ENCODE measurements around the gene ZKSCAN4. TPM values are rescaled to one million over a fixed set of nuclear protein-coding genes. Genes with fewer than 3 reads are reported as not detected.

Gene ZKSCAN4
- 19.0 TPM for total RNA-seq (ENCODE audit: insufficient read depth, low replicate concordance)

DNA sequence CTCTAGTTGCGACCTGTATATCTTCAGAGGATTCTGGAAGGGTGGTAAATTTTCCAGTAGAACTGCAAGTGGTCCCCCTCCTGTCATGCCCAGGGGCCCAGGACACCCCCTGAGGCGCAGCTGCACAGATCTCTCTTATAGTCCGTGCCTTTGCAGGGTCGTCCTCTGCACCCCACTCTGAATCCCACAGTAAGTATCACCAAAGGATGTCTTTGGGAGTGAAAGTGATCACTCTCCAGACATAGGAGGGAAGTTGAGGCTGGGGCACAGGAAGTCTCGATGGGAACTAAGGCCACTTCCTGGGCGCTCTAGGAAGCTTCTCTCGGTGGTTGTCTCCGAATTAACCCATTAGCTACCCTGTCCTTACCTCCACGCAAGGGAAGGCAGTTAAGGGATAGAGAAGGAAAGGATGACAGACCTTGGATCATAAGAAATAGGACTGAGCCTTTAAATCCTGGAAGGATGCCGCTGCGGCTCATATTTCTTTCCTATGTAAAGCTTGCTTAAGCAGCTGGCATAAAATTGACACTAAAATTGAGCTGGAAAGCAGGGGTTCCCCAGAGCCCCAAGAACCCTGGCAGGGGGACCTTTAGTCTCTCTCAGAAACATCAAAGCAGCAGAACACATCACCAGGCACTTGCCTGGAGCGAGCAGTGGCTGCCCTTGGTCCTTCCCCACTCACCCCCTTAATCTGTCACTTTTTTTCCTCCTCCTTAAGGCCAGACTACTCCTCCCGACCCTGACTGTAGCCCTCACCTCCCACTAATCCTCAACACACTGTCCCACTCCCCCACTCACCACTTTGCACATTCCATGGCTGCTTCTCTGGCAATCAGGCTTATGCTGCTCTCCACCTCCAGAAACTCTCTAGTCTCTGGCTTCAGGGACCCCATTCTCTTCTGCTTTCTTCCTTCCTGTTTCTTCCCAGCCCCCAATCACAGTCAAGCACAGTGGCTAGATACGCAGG, at the start of gene ZKSCAN4:
Gene ZKSCAN4 (minus strand): TSS at position 261 of the 967 bp plus-strand sequence. CDS start 289 bp downstream, outside the sequence.
- peak; percentile 92 for DNase-seq (ENCODE audit: low spot score)

DNA sequence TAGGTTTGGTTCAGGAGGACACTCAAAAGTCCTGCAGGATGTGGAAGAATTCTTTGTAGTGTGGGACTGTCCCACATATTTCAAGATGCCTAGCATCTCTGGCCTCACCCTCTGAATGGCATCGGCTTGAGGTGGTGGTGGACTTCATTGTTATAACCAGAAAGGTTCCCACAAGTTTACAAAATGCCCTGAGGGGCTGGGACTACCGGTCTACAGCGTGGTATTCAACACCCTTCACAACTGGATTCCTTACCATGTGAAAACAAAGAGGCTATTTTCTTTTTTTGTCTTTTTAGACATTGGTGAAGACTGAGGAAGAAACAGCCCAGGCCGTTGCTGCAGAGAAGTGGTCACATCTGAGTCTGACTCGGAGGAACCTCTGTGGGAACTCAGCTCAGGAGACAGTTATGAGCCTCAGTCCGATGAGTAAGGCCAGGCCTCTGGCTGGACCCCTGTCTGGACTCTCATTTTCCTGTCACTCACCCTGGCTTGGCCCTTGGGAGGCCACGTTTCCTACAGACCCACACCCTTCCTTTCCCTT, 44.5 kb upstream of the ZKSCAN4 start:
- no peak for DNase-seq (ENCODE audit: low spot score)

DNA sequence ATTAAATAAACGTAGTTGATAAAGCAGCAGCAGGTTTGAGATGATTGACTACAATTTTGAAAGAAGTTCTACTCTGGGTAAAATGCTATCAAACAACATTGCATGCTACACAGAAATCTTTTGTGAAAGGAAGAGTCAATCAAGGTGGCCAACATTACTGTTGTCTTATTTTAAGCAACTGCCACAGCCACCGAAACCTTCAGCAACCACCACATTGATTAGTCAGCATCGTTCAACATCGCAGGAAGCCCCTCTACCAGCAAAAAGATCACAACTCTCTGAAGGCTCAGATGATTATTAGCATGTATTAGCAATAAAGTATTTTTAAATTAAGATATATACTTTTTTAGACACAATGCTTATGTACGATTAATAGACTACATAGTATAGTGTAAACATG, 43.3 kb upstream of the ZKSCAN4 start:
- DNase-seq (ENCODE audit: low spot score): no peak

DNA sequence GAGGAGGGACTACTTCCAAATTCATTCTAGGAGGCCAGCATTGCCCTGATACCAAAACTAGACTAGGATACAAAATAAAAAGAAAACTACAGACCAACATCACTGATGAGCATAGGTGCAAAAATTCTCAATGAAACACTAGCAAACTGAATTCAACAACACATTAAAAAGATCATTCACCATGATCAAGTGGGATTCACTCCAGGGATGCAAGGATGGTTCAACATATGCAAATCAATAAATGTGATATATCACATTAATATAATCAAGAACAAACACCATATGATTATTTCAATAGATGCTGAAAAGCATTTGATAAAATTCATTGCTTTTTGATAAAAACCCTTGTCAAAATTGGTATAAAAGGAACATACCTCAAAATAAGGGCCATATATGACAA, 39.5 kb upstream of the ZKSCAN4 start:
- no peak for DNase-seq (ENCODE audit: low spot score)

DNA sequence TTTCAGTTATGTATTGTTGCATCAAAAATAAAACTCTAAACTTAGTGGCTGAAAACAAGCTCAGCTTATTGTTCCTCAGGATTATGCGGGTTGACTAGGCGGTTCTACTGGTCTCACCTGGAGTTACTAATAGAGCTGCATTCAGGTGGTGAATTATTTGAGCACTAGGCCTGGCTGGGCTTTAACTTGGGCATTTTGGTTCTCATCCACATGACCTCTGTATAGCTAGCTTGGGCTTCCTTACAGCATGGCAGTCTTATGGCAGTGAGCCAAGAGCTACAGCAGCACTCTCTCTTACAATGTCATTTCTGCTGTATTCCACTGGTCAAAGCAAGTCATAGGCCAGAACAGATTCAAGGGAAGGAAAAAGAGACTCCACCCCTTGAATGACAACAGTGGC, 30.9 kb upstream of the ZKSCAN4 start:
- no peak for DNase-seq (ENCODE audit: low spot score)

DNA sequence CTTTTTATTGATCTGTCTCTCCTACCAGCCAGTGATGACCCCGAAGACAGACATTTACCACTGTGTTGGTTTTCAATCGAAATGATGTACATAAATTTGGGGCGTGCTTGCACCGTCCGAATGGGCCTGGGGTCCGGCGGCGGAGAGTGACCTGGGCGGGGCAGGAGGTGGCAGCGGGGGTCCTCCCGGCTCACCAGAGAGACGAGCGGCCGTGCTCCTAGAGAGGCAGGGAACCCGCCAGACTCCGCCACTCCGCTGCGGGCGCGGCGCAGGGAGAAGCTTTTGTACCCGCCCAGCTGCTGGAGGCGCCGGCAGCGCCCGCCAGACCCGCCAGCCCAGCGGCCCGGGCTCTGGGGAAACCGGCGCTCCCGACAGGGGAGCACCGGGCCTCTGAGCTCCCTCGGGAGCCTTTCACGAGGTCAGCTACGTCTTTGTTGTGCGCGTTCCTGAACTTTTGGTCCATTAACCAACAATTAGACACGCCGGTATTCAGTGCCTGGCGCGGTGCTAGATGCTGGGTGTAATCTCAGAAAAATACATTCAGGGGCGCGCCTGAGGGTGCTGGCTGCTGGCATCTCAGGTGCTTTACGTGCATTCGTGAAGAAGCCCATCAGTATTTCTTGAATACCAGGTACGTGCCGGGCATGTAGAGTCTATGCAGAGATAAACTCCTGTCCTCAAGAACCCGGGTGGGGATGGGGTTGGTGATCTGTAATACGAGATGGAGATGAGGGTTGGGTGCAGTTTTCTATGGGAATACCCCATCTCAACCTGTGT, 29.4 kb upstream of the ZKSCAN4 start, which contains the start of gene PGBD1:
Gene PGBD1 (plus strand): TSS at position 285 of the 777 bp plus-strand sequence. CDS start 2,242 bp downstream, outside the sequence.
- DNase-seq (ENCODE audit: low spot score): peak; percentile 72

DNA sequence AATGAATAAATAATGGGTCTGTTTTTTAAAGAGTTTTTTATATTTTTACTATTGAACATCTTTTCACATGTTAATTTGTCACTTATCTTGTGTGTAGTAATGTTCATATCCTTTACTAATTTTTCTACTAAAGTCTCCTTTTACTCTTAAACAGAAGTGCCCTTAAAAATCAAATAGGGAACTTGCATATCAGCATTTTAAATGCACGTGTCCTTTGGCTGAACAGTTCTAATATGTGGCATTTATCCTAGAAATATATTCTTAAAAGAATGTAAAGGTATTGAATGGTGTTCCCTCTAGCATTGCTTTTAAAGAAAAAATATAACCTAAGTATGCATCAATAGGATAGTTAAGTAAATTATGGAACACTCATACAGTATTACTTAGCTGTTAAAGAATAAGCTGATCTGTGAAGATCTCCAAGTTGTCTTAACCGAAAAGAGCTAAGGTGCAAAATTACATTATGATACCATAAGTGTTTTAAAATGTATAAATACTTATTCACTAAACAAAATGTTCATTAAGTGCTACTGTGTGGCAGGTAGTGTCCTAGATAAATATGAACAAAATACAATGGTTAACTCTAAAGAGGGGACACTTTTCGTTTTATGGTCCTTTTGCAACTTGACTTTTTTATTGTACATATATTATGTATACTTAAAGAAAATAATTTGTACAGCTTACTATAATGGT, 28.7 kb upstream of the ZKSCAN4 start:
- no peak for DNase-seq (ENCODE audit: low spot score)

DNA sequence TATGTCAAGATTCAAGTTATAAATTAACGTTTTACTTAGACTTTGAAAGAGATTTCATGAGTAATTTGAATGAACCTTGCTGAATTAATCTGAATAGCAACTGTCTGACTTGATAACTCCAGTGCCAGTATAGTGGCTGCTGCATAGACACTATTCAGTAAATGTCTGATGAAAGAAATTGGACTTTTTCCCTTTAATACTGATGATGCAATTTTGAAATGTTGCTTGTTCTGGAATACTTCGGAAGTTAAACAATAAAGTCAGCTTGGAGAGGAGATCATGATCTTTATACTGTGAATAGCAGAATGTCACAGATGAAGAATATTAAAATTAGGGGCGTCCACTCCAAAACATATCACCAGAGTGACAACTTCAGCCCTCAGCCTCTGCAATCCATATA, 25.7 kb upstream of the ZKSCAN4 start:
- DNase-seq (ENCODE audit: low spot score): no peak

DNA sequence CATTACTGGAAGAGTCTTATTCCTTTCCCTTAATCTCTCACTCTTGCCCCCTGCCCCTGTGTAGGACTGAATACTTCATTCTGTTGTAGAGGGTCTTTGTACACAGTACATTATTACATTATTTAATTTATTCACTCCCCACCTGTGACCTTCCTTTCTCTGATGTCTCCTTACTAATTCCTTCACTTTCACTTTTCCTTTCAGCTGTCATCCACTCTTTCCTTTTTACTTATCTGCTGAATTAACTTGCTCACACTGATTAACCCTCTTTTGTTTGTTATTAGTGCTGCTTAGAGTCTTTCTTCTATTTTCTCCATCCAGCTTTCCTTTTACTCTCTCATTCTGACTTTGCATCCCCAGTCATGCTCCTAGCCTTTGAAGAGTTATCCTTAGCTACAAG, 22.8 kb upstream of the ZKSCAN4 start:
- DNase-seq (ENCODE audit: low spot score): no peak

DNA sequence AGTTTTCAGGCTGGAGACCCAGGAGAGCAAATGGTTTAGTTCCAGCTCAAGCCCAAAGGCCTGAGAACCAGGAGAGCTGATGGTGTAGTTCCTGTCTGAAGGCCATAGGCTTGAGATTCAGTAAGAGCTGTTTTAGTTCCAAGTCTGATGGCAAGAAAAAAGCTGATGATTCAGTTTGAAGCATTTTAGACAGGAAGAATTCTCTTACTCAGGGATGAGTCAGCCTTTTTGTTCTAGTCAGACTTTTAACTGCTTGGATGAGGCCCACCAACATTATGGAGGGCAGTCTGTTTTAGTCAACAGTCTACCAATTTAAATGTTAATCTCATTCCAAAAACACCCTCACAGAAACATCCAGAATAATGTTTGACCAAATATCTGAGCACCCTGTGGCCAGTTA, 17.4 kb upstream of the ZKSCAN4 start:
- DNase-seq (ENCODE audit: low spot score): no peak

DNA sequence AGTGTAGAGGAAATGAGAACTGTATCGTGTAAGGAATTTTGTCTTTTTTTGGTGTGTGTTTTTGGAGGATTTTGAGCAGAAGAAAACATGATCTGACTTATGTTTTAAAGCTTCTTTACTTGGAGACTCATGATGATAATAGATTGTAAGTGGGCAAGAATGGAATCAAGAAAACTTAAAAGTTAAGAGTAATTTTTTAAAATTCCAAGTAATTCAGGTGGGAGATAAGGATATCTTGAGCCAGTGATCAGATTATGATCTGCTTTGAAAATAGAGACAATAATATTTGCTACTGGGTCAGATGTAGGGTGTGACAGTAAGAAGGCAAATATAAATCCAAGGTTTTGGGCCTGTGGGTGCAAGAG, 15.6 kb upstream of the ZKSCAN4 start:
- no peak for DNase-seq (ENCODE audit: low spot score)

DNA sequence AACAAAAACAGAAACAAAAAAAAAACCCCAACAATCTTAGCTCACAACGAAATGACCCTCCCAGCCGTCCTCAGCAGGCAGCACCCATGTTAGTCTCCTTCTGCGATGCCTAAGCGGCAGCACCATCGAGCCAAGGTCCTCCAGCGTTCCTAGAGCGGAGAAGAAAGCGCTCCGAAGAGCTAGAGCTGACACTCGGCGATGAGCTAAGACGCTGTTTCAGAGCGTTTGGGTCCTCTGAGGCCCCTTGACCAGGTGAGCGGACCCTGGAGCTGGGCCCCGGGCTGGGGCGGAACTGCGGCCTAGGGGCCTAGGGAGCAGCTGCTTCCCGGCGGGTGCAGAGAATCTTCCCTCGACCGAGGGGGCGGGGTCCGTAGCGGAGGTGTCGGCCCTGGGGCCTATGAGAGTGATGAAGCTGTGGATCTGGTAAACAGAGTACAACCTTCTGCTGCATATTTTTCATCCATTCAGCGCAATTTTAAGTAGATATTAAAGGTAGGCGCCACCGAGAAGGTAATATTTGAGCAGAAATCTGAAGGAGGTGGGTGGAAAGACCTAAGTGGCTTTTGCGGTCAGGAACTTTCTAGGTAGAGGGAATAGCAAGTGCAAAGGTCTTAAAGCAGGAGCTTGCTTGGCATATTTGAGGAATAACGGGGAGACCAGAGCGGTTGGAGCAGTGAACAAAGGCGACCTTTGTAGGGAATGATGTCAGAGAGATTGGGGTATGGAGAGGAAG, 15.1 kb upstream of the ZKSCAN4 start, which contains the start of gene ZSCAN26:
Gene ZSCAN26 (plus strand): TSS at position 182 of the 733 bp plus-strand sequence. CDS start 4,777 bp downstream, outside the sequence.
- DNase-seq (ENCODE audit: low spot score): peak; percentile 95

DNA sequence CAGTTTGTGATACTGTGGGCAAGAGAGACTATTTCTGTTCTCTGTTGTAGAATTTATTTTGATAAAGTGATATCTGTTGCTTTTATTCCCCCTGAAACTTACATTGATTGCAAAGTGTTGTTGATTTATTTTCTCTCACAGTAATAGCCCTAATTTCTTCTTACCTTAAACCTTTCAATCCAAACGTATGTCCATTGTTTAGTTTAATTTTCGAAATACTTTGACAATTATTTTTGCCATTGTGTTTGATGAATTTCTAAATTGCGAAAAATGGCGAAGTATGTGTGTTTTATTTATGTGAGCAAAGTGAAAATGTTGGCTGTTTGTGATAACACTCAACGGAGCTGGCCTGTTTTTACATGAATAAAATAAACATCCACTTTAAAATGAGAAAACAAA, 14.5 kb upstream of the ZKSCAN4 start:
- DNase-seq (ENCODE audit: low spot score): no peak

DNA sequence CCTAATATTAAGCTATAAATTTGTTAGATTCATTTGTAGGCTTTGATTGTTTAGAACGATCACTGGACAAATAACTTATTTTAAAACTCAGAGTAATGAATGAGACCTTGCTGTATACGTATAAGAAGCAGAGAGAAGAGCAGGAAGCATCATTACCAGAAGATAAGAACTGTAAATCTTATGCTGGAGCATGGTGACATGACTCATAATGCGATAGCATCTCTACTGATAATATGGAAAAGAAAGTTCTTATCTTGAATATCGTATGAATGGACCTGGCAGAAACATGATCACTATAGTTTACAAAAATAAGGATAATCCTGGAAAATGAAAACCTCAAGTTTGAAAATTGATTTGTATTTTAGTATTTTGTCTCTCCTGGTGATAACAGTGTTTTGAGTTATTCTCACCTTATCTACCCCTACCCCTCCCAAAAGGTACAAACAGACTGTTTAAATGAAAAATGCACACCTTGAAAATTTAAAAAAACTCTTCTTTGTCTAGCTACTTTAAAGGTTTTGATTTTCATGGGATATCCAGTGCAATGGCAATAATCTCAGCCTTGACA, 12.8 kb upstream of the ZKSCAN4 start:
- DNase-seq (ENCODE audit: low spot score): no peak

DNA sequence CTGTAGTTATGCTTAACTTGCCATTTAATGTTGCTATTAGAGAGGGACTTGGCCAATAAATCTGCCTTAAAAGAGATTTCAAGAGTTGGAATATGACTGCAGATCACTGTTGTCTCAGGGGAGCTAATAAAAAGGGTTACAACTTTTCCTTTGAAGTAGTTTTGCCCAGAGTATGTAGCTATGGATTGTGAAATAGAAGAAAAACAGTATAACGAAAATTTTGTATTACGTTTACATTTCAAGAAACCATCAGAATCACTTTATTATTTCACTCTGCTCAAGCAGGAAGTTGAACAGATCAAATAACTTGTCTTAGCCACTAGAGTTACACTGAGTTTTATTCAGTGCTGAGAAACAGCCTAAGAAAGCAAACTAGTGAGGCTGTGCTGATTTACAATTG, 11.9 kb upstream of the ZKSCAN4 start:
- peak; percentile 47 for DNase-seq (ENCODE audit: low spot score)

DNA sequence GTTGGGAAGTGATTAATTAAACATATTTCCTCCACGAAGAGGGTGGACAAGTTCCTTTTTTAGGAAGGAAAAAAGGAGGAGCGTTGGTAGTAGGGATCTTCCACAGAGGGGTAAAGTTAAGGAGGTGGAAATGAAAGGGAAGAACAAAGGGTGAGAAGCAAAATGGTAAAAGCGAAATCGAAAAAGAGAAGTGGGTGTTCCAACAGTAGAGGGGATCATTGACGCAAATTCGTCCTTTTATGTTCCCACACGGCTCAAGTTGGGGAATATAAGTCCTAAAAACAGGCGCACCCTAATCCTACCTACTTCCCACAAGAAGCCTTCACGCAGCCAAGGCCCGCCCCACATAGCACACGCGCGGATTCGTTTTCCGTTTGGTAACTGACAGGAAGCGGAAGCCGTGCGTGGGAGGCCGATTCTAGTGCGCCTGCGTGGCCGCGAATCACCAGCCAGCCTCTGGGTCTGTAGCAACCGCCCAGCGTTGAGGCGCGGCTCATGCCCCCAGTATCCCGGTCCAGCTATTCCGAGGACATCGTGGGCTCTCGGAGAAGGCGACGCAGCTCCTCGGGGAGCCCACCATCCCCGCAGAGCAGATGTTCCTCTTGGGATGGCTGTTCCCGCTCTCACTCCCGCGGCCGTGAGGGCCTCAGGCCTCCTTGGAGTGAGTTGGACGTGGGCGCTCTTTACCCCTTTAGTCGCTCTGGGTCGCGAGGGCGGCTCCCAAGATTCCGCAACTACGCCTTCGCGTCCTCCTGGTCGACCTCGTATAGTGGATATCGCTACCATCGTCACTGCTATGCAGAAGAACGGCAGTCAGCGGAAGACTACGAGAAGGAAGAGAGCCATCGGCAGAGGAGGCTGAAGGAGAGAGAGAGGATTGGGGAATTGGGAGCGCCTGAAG, 7.1 kb upstream of the ZKSCAN4 start, which contains the start of gene NKAPL:
Gene NKAPL (plus strand): TSS at position 421 of the 901 bp plus-strand sequence. CDS start 75 bp downstream, at position 496.
- DNase-seq (ENCODE audit: low spot score): peak; percentile 79

DNA sequence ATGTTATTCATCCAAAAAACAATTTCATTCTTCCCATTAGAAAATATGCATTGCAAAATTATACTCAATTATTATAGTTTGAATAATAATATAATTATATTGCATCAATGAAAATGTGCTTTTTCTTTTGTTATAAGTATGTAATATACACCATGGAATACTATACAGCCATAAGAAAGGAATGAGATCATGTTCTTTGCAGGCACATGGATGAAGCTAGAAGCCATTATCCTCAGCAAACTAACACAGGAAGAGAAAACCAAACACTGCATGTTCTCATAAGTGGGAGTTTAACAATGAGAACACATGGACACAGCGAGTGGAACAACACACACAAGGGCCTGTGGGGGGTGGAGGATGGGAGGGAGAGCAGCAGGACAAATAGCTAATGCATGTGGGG, 5.0 kb upstream of the ZKSCAN4 start:
- DNase-seq (ENCODE audit: low spot score): no peak

DNA sequence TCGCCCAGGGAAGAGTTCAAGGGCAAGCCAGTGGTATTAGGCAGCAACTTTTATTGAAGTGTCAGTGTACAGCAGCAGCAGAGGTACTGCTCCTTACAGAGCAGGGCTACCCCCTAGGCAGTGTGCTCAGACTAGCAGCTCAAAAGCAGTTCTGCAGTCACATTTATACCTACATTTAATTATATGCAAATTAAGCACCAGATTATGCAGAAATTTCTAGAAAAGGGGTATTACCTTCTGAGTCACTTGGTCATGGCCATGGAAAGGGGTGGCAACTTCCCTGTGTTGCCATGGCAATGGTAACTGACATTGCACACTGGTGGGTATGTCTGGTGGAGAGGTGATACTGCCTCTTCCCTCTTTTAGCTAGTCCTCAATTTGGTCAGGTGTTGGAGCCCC, 2.1 kb upstream of the ZKSCAN4 start:
- DNase-seq (ENCODE audit: low spot score): no peak

DNA sequence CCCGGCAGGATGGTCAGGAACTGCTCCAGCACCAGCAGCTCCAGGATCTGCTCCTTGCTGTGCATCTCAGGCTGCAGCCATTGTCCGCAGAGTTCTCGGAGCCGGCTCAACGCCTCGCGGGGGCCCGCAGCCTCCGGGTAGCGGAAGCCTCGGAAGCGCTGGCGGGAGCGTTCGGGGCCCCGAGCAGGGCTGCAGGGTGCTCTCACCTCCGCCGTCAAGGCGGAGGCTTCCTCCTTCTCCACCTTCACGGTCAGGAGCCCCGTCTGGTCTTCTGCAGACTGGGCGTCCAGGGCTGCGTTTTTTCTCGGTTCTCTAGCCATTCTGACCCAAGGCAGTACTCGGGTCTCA, 434 bp downstream of the ZKSCAN4 start:
- DNase-seq (ENCODE audit: low spot score): no peak
